UCSD-AML1 (cell line): Measurements from ENCODE around the gene TTC13.

Experiments used
- DNase-seq: peaks from one replicate; lab custom pipeline; 2025; ENCODE audit not compliant: unreplicated experiment; lab: John Stamatoyannopoulos, UW

TTC13 gene

GRCh38 chr1:230950404-230950803 lies 28.3 kb downstream of the TTC13 start:
- DNase-seq, result no peak

DNA sequence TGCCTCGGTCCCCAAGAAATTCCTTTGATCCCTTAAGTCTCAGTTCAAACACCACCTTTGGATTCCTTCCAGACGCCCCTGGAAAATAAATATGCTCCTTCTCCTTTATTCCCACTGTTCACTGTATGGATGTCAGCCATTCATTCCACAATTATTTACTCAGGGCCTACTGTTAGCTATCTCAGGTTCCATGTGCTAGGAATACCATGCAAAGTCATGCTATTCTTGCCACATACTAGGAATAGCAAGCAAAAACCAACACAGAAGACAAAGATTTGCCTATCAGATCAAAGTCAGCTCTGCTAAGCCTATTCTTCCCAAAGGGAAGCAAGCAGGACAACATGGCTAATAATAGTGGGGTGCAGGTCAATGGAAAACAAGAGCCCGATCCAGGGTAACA lies 29.8 kb downstream of the TTC13 start:
- DNase-seq, result no peak

DNA sequence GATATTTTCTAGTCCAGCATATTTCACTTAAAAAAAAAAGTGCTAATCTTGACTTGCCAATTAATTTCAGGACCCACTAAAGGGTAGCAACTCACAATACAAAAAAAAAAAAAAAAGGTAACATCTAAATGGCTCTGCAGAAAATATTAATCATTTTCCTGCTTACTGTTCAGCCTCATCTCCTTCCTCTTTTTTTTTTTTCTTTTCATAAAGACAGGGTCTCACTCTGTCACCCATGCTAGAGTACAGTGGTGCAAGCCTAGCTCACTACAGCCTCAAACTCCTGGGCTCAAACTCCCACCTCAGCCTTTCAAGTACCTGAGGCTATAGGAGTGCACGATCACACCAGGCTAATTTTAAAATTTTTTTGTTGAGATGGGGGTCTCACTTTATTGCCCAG lies 30.4 kb downstream of the TTC13 start:
- DNase-seq, result no peak

DNA sequence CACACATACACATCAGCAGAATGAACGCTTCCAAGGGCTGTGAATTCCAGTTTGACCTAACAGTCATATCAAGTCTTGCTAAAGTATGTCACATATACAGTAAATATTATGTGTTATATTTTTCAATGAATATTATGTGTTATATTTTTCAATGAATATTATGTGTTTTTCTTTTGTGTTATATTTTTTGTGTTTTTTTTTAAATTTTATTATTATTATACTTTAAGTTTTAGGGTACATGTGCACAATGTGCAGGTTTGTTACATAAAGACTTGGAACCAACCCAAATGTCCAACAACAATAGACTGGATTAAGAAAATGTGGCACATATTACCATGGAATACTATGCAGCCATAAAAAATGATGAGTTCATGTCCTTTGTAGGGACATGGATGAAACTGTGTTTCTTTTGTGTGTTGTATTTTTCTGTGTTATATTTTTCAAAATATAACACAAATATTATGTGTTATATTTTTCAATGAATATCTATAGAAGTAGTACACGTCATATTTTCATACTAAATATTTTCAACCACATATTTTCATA lies 35.5 kb downstream of the TTC13 start:
- DNase-seq, result no peak

- no peak for DNase-seq
These were observed 37.8 kb downstream of the TTC13 start for GRCh38 chr1:230940848-230941247.

- DNase-seq, result no peak
These were observed 38.7 kb downstream of the TTC13 start for GRCh38 chr1:230939806-230940489.

DNA sequence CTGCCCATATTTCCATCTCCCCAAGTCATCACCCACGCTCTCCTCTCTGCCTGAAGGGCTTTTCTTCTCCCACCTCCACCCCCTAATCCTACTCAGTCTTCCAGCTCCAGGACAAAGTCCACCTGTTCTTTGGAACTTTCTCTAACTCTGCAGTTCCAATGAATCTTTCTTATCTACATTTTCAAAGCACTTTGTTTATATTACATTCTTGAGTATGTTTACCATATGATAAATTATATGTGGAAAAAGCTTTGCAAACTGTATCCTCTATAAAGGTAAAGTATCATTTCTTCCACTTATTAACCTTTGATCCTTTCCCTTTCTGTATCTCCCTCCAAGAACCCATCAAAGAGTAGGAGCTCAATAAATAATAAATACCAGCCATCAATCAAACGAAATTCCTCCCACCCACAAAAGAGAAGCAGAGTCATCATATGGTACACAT lies 39.7 kb downstream of the TTC13 start:
- DNase-seq, result no peak

DNA sequence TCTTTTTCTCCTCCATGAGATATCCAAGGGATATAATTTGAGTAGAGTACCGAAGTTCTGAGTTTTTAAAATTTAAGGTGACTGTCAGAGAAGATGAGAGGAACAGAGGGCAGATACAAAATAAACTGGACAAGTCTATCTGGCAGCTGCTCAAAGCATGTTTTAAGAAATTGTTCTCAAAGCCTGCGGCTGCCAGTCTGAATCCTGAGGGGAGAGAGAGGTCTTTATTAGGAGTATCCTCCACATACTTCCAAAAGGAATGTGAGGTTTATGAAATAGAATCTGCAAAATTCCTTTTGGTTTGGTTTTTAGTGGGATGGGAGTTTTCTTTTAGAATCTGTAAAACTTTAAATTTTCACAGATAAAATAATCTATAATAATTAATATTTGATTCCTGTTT lies 41.3 kb downstream of the TTC13 start:
- no peak for DNase-seq

- DNase-seq, result no peak
These were observed 42.2 kb downstream of the TTC13 start for GRCh38 chr1:230936475-230936874.

- DNase-seq, result no peak
These were observed 42.8 kb downstream of the TTC13 start for GRCh38 chr1:230935852-230936251.

GRCh38 chr1:230930986-230931385 lies 47.7 kb downstream of the TTC13 start:
- DNase-seq, result no peak

DNA sequence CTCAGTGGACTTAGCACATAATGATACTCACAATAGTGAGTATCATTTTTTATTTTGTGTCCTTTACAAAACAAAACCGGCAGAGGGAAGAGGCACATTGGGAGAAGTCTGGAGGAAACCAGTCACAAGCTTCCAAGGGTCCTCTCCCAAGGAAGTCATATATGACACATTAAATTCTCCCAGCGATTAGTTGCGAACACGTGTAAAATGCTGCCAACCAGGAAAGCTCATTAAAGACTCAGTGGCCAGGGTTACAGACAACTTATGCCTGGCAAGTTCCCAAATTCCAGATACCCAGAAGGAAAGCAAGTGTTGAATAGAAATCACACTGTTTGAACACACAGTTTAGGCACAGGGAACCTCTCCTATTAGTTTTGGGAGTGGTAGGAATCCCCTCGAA lies 52.5 kb downstream of the TTC13 start:
- no peak for DNase-seq

- DNase-seq, result no peak
These were observed 53.1 kb downstream of the TTC13 start for GRCh38 chr1:230925608-230926007.

DNA sequence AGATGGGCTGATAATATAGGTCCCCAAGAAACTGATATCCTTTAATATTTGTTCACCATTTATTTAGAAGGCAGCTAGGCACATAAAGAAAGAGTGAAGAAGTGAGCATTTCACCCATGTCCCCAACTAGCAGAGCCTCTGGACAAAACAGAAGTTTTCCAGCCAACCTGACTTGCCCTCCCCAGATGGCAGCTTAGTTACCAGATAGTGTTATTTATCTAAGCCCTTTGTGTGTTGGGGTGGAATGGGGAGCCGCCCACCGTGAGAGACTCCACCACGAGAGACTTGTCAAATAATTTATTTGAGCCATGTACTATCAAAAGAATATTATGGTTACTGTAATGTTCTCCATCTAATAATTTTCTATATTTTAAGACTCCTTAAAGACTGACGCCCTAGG lies 55.5 kb downstream of the TTC13 start:
- DNase-seq, result no peak

DNA sequence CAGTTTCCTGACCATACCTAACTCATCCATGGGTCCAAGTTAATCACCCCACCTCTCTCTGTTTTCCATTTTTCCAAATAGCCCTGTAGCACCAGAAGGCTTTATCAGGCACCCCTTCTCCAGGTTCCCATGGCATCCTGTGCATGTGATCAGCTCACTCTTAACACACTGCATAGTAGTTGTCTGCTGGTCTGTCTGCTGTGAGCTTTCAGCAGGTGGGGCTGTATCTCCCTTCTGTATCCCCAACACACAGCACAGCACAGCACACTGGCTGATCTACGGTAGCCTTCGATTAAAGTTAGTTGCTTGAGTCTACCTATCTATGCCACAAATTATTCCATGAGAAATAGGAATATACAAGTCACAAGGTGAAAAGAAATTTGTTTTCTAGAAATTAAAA lies 56.0 kb downstream of the TTC13 start:
- no peak for DNase-seq

GRCh38 chr1:230919207-230919606 lies 59.5 kb downstream of the TTC13 start:
- DNase-seq, result no peak

DNA sequence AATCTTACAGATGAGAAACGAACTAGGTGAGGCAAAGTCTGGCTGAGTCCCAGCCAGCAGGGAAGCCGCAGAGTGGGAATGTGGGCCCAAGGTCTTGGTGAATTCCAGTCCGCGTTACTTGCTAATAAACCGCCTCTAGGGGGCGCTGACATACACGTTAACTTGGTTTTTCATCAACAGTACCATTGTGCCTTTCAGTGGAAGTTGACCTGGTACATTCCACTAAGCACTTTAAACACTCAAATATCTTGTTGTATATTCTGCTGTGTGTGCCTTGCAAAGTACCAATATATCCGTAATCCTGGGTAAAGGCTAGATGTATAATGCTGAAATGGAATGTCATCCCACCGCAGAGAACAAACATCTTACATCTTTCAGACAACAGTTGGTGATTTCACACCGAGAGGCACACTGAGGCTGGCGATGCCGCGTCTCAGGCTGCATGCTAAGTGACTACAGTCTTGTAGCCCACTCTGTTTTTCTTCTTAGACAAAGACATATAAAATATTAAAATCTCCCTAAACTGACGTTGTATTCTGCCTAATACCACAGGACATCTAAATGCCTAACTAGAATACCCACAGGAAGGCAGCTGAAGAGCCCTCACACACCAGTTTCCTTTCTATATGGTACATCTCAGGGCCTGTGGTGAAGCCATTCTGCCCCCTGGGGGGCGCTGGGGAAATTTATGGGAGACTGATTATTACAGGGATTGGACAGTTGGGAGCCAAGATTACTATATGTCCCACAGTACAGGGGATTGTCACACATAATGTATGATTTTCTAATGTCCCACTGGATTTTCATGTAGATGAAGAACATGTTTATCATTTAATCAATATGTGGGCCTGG lies 61.2 kb downstream of the TTC13 start:
- peak; percentile 46 for DNase-seq

GRCh38 chr1:230916587-230917283 lies 61.9 kb downstream of the TTC13 start:
- DNase-seq, result no peak

- DNase-seq, result no peak
These were observed 63.6 kb downstream of the TTC13 start for GRCh38 chr1:230915078-230915477.

DNA sequence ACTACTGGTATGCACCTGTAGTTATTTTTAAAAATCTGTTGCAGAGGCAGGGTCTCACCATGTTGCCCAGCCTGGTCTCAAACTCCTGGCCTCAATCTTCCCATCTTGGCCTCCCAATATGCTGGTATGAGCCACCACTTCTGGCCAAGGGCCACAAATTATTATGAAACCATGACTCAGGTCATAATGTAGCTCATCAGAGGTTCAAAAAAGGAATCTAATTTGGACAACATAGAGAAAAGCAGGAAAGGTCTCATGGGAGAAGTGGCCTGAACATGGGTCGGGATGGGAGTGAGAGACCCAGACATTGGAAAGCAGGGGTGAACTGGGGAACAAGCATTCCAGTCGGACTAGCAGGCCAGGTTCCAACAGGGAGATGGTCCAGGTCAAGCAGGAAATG lies 65.2 kb downstream of the TTC13 start:
- DNase-seq, result no peak

DNA sequence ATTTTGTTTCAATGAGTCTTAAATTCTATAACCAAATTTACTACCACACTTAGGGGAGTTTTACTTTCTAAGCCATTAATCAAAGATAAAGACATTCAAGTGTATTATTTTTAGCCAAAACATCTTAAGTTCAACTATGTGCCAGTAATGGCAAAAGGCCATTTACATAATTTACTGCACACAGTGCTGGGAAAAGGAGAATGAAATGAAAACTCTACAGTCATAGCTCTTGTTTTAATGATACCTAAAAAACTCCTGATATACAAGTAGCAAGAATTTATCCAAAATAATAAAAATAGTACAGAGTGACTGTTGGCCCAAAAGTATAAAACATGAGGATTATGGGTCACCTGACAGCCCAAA lies 67.9 kb downstream of the TTC13 start:
- DNase-seq, result no peak
